Gastrocnemius medialis (tissue), 4 donors: ENCODE results near the gene HLCS.

Source experiments
- POLR2A ChIP-seq, 2 donors: fragments of 450-650 bp; IDR thresholded peaks; one replicate each; pipeline ENCODE4 v1.6.1; 2017; ENCODE audit warnings: antibody characterized with exemption in 2 of 2, mild to moderate bottlenecking in 2 of 2, moderate library complexity in 2 of 2
- TF ChIP-seq, protein P1 (sequence below), 5 experiments: fragments of 450-650 bp in 3 of 5; fragments of 200-600 bp in 2 of 5; sonication (generic) in 2 of 5; IDR thresholded peaks in 4 of 5; conservative IDR thresholded peaks in 1 of 5; 1 replicate in 4 of 5; 2 replicates in 1 of 5; pipeline ENCODE4 v1.5.1; 2016 to 2019; ENCODE audit warnings: antibody characterized with exemption in 5 of 5, mild to moderate bottlenecking in 3 of 5, moderate library complexity in 3 of 5

DNA sequence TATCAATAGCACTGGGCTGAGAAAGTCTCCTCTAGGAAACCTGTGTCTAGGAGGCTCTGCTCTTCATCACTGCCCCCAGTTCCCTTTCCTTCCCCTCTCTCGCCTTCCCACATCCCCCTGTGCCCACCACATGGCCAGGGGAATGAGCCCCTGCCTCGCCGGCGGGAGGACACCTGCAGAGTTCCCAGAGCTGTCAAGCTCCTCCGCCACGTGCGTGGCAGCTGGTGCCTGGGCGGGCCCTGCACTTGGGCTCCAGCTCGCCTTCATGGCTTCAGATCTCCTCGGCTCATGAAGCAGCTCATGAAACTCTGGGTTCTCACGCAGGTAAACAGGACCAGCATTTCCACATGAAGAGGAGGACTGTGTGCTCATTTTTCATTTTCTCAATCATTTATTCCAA, 204.8 kb downstream of the HLCS start:
- TF ChIP-seq, protein P1, sequence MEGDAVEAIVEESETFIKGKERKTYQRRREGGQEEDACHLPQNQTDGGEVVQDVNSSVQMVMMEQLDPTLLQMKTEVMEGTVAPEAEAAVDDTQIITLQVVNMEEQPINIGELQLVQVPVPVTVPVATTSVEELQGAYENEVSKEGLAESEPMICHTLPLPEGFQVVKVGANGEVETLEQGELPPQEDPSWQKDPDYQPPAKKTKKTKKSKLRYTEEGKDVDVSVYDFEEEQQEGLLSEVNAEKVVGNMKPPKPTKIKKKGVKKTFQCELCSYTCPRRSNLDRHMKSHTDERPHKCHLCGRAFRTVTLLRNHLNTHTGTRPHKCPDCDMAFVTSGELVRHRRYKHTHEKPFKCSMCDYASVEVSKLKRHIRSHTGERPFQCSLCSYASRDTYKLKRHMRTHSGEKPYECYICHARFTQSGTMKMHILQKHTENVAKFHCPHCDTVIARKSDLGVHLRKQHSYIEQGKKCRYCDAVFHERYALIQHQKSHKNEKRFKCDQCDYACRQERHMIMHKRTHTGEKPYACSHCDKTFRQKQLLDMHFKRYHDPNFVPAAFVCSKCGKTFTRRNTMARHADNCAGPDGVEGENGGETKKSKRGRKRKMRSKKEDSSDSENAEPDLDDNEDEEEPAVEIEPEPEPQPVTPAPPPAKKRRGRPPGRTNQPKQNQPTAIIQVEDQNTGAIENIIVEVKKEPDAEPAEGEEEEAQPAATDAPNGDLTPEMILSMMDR (IDR thresholded peaks at IDR 0.05 in 4 of 5, conservative IDR thresholded peaks at IDR 0.05 in 1 of 5) = no peak
- TF ChIP-seq POLR2A (IDR thresholded peaks at IDR 0.05) = no peak
